CD4-positive, alpha-beta T cell treated with Interleukin-21 for 1 hour (primary cell): ENCODE results near the gene NMB.

Source experiments
- DNase-seq: peaks from one replicate; pipeline ENCODE4 v3.0.0-alpha.2; 2020

NMB gene

DNA sequence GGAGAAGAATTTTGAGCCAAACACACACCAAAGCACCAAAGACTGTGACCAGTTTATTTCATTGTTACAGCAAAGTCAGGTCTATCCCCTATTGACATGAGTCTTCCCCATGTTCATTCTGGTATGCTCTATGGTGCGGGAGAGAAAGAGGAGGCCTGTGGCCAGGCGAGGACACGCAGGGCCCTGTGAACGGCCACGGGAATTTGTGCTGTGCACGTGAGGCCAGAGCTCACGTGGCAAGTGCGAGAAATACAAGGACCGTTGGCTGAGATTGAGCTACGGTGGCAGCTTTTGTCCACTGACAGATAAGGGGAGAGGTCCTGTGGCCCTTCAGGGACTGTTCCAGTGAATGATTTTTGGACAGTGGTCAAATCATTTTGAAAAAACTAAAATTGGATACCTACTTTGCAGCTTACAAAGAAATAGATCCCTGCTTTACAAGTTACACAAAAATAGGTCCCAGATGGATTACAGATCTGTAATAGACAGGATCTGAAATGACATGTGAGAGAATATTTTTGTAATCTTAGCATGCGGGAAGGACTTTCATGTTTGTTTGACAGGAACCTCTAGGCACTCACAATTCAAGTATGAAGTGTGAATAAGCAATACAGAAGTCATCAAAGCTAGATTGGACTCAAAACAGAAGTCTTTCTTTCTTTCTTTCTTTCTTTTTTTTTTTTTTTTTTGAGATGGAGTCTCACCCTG, 48.0 kb downstream of the NMB start:
- no peak for DNase-seq

DNA sequence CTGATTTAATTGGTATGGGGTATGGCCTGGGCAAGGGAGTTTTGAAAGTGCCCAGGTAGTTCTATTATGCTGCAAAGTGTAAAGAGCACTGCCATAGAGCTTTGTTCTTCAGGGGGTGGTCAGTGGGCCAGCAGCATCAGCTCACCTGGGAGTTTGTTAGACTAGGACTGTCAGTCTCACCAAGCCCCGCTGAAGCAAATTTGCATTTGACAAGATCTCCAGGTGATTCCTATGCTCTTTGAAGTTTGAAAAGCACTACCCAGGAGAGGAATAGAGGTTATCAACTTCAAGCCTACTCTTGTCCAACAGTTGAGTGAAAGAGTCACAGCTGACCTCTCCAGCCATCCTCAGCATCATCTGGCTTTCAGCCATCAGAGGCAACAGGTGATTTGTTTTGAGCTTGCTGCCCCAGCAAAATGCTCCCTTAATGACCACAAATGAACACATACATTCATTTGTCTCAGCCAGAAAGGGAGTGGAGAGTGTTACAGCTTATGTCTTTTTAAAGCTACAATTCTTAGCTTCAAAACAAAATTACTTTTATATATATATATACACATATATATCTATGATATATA, 49.2 kb downstream of the NMB start:
- no peak for DNase-seq

DNA sequence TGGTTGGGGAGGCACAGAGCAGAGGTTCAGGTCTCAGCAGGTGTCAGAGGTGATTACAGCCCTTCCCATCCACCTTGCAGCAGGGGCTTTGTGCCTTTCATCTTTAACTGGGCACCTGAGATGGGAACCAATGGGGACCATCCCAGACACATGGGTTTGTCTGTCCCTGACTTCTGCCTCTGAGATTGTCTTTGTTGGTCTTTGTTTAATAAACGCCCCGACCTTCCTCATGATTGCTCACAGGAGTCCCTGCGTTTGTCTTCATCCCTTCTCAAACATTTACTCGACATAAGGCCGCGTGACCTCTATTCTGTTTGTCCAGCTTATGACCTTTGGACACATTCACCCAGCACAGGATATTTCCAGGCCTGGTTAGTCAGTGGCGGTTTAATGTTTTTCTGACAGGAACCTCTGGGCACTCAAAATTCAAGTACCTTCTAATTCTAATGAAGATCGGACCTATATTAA, 51.3 kb downstream of the NMB start:
- no peak for DNase-seq

DNA sequence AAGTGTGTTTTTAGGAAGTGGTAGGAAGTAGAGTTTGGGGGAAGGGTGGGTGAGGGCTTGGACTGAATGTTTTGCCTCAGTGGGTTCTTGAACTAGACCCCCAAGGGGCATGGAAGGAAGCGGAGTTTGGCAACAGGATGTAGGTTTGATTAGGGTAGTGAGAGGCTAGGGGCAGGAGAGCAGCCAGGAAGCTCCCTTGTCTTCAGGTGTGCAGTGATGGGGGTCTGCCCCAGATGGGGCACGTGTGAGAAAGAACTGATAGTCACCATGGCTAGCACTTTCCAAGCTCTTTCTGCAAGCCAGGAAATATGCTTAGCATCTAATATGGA, 52.5 kb downstream of the NMB start:
- no peak for DNase-seq
